ENCODE measurements around the gene WARS2.

DNA sequence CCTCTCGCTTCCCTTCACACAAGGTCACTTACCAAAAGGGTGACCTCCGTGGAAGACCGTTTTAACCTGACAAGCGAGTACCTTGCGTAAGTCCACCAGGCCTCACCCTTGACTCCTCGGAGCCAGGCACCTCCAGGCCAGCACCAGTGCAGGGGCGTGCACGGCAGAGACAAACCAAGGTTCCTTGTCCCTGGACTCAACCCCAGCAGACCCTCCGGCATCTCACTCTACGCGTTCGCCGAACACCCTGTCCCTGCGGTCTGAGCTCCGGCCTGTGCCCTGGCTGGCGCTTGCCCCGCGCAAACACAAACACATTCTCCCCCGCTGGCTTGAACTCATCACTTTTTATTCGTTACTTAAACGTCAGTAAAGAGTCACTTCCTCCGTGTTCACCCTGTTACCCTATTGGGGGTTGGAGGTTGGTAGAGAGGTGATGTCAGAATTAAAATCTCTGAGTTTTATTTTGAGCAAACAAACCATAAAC is 156.9 kb downstream of the WARS2 start:
- TF ChIP-seq TAF1 (IDR thresholded peaks at IDR 0.05; ENCODE audit: low read depth) (no peak), RAD21 (IDR thresholded peaks at IDR 0.05; ENCODE audit: low read depth) (no peak), EP300 (IDR thresholded peaks at IDR 0.05; ENCODE audit: borderline replicate concordance) (no peak), YY1 (IDR thresholded peaks at IDR 0.05; ENCODE audit: low read depth) (no peak), FOXM1 (IDR thresholded peaks at IDR 0.05; ENCODE audit: borderline replicate concordance, low read depth) (no peak), TCF12 (IDR thresholded peaks at IDR 0.05; ENCODE audit: low read depth) (no peak), CREB1 (IDR thresholded peaks at IDR 0.05; ENCODE audit: low read depth) (no peak), TEAD4 (IDR thresholded peaks at IDR 0.05) (no peak), CEBPB (IDR thresholded peaks at IDR 0.05) (no peak), EGR1 (IDR thresholded peaks at IDR 0.05) (no peak)
- TF ChIP-seq, protein P1, sequence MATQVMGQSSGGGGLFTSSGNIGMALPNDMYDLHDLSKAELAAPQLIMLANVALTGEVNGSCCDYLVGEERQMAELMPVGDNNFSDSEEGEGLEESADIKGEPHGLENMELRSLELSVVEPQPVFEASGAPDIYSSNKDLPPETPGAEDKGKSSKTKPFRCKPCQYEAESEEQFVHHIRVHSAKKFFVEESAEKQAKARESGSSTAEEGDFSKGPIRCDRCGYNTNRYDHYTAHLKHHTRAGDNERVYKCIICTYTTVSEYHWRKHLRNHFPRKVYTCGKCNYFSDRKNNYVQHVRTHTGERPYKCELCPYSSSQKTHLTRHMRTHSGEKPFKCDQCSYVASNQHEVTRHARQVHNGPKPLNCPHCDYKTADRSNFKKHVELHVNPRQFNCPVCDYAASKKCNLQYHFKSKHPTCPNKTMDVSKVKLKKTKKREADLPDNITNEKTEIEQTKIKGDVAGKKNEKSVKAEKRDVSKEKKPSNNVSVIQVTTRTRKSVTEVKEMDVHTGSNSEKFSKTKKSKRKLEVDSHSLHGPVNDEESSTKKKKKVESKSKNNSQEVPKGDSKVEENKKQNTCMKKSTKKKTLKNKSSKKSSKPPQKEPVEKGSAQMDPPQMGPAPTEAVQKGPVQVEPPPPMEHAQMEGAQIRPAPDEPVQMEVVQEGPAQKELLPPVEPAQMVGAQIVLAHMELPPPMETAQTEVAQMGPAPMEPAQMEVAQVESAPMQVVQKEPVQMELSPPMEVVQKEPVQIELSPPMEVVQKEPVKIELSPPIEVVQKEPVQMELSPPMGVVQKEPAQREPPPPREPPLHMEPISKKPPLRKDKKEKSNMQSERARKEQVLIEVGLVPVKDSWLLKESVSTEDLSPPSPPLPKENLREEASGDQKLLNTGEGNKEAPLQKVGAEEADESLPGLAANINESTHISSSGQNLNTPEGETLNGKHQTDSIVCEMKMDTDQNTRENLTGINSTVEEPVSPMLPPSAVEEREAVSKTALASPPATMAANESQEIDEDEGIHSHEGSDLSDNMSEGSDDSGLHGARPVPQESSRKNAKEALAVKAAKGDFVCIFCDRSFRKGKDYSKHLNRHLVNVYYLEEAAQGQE (IDR thresholded peaks at IDR 0.05; ENCODE audit: low read depth), result no peak
- TF ChIP-seq, protein P2, sequence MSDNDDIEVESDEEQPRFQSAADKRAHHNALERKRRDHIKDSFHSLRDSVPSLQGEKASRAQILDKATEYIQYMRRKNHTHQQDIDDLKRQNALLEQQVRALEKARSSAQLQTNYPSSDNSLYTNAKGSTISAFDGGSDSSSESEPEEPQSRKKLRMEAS (IDR thresholded peaks at IDR 0.05), result no peak
